Stimulated activated CD8-positive, alpha-beta memory T cell treated with anti-CD3 and anti-CD28 coated beads, Interleukin-2, amount 100 ng/mL, for 48 hours (primary cell): Measurements from ENCODE around the gene MOB3A.

Experiments
- DNase-seq, 2 donors: peaks; one replicate each; pipeline ENCODE4 v3.0.0-alpha.2; 2020; ENCODE audit warnings: low read depth in 2 of 2

Gene MOB3A

GRCh38 chr19:2123682-2124387, 27.7 kb upstream of the MOB3A start:
- no peak for DNase-seq

- DNase-seq = no peak
Observed at GRCh38 chr19:2122982-2123381, 26.9 kb upstream of the MOB3A start.

GRCh38 chr19:2122251-2122650, 26.1 kb upstream of the MOB3A start:
- no peak for DNase-seq

- DNase-seq = no peak
Observed at GRCh38 chr19:2121416-2122051, 25.4 kb upstream of the MOB3A start.

GRCh38 chr19:2120821-2121220, 24.7 kb upstream of the MOB3A start:
- DNase-seq = no peak

- no peak for DNase-seq
Observed at GRCh38 chr19:2119921-2120785, 24.0 kb upstream of the MOB3A start.

- DNase-seq = no peak
Observed at GRCh38 chr19:2118438-2118837, 22.3 kb upstream of the MOB3A start.

GRCh38 chr19:2117215-2117960, 21.3 kb upstream of the MOB3A start:
- no peak for DNase-seq

- DNase-seq = no peak
Observed at GRCh38 chr19:2116507-2116906, 20.4 kb upstream of the MOB3A start.

- no peak for DNase-seq
Observed at GRCh38 chr19:2115911-2116426, 19.8 kb upstream of the MOB3A start.

GRCh38 chr19:2115324-2115723, 19.2 kb upstream of the MOB3A start:
- no peak for DNase-seq

GRCh38 chr19:2114821-2115220, 18.7 kb upstream of the MOB3A start:
- DNase-seq = no peak

- no peak for DNase-seq
Observed at GRCh38 chr19:2114218-2114617, 18.1 kb upstream of the MOB3A start.

- no peak for DNase-seq
Observed at GRCh38 chr19:2113439-2114211, 17.5 kb upstream of the MOB3A start.

- no peak for DNase-seq
Observed at GRCh38 chr19:2112516-2113320, 16.6 kb upstream of the MOB3A start.

- no peak for DNase-seq
Observed at GRCh38 chr19:2111886-2112285, 15.8 kb upstream of the MOB3A start.

- no peak for DNase-seq
Observed at GRCh38 chr19:2111425-2111824, 15.3 kb upstream of the MOB3A start.

GRCh38 chr19:2110822-2111221, 14.7 kb upstream of the MOB3A start:
- no peak for DNase-seq

GRCh38 chr19:2109046-2109864, 13.1 kb upstream of the MOB3A start:
- DNase-seq = no peak
